Stimulated activated CD4-positive, alpha-beta T cell treated with anti-CD3 and anti-CD28 coated beads, Interleukin-4, amount 100 ng/mL, for 24 hours (primary cell): ENCODE results near the gene TMEM109.

ENCODE experiments used
- DNase-seq: peaks from one replicate; pipeline ENCODE4 v3.0.0-alpha.2; 2020

The TMEM109 gene

GRCh38 chr11:60912223-60912850 lies 1.6 kb upstream of the TMEM109 start:
- DNase-seq: peak; percentile 7

- DNase-seq: no peak
Observed at GRCh38 chr11:60912851-60913528, 968 bp upstream of the TMEM109 start.

GRCh38 chr11:60914633-60915247 lies 782 bp downstream of the TMEM109 start:
- DNase-seq: peak; percentile 17

GRCh38 chr11:60915248-60915914 lies 1.4 kb downstream of the TMEM109 start:
- peak; percentile 77 for DNase-seq

DNA sequence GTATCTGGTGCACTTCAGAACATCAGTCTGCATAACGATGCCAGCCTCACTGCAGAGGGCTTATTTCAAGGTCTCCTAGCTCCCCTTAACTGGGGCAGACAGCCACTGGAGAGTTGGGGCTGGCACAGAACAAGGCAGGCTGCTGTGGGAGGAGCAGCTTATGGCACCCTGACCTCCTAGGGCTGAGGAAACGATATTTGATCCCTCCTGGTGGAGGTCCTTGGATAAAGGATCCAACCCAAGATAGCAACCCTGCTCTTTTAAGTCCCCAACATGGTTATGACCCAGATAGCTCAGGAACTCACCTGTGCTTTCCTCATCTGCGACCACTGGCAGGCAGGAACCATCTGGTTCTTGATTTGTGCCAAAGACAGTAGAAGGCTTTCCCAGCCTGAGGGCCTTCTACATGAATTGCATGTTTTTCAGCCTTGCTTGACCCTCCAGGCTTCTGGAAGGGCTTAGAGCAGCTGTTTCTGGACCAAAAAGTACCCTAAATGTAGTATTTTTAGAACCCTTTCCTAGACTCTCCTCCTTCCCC lies 2.8 kb downstream of the TMEM109 start:
- no peak for DNase-seq

GRCh38 chr11:60917267-60917666 lies 3.3 kb downstream of the TMEM109 start:
- DNase-seq: no peak

DNA sequence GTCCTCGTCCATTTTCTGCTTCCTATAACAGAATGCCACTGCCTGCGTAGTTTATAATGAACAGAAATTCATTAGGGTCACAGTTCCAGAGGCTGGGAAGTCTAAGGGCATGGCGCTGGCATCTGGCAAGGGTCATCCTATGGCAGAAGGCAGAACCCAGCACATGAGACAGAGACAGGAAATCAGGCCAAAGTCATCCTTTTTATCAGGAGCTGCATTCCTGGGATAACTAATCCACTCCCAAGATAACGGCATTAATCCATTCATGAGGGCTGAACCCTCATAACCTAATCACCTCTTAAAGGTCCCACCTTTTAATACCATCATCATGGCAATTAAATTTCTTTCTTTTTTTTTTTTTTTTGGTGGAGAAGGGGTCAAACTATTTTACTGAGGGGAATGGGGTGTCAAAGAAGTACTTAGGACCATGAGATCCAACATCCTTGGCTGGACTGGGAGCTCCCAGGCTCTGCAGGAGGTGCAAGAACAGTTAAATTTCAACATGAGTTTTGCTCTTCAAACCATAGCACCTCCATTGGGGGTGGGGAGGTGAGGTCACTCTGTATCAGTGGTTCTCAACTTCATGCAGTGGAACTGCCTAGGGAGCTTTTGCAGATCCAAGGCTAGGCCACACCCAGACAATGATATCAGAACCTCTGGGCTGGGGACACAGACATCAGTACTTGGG lies 4.4 kb downstream of the TMEM109 start:
- no peak for DNase-seq

DNA sequence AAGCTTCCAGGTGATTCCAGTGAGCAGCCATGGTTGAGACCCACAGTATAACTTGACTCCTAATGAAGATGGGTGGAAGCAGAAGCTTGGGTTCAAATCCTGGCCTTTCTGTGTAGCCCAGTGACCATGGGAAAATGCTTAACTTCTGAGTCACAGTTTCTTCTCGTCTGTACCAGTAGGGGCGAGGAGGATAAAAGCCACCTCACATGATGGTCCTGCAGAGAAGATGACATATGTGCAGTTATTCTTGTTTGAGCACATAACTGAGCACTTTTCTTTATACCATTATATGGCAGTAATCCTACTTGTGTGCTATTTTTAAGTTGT lies 4.9 kb downstream of the TMEM109 start:
- DNase-seq: no peak

GRCh38 chr11:60919320-60919719 lies 5.4 kb downstream of the TMEM109 start:
- DNase-seq: no peak

DNA sequence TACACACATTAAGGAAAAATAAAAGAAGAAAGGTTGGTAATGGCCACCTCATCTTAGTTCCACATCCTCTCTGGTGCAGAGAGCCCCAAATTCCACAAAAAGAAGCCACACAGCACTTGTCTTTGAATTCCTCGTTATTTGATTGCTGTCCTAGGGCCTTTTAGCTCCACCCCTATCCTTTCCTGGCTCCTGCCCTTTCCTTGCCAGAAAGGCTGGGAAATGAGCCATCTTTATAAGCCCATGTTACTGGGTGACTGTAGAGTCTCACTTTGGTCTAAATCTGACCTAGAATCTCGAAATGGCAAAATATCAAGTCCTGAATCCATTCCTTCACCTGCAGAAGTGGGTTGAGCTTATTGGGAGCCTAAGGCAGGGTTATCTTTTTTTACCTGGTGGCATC lies 6.0 kb downstream of the TMEM109 start:
- DNase-seq: no peak

GRCh38 chr11:60921259-60921658 lies 7.3 kb downstream of the TMEM109 start:
- no peak for DNase-seq

DNA sequence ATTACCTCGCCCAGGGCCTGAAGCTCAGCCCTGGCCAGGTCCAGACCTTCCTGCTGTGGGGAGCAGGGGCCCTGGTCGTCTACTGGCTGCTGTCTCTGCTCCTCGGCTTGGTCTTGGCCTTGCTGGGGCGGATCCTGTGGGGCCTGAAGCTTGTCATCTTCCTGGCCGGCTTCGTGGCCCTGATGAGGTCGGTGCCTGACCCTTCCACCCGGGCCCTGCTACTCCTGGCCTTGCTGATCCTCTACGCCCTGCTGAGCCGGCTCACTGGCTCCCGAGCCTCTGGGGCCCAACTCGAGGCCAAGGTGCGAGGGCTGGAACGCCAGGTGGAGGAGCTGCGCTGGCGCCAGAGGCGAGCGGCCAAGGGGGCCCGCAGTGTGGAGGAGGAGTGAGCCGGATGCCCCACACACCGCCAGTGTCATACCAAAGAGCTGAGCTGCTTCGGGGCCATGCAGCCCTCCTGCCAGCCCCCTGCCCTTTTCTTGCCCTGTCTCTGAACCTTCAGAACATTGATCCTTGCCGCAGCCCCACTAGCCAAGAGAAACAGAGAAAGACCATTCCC lies 7.9 kb downstream of the TMEM109 start:
- no peak for DNase-seq

DNA sequence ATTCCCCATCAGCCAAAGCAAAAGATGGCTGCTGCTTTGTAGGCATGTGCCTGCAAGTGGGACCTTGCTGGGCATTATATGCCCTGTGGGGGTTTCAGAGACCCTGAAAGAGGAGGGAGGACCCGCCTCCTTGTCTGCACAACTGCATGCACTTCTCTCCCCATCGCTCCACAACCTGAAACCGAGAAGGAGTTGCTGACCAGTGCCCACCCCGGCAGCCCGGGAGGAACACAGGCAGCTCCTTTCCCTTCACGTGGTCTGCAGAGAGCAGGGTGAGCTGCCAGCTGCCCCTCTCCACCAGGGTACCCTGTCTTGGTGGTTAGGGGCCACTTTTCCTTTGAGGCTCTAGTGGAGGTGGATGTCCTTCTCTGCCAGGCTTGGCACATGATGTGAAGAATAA lies 8.9 kb downstream of the TMEM109 start:
- no peak for DNase-seq

DNA sequence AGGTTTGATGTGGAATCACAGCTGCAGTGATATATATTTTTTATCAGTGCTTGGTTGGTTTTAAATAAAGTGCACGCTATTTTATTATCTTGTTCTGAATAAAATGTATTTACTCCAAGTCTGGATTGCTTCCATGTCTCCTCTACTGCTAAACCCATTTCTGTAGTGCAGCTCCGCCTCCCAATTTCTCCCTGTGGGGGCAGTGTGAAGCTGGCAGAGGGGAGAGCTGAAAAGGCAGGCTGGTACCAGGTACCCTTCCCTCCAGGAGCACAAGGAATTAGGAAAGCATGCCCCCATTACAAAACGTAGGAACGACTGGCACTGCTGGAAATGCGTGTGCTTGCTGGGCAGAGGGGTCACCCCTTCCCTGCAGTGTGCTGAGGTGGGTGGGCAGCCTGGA lies 9.4 kb downstream of the TMEM109 start:
- no peak for DNase-seq

GRCh38 chr11:60923800-60924109 lies 9.8 kb downstream of the TMEM109 start:
- no peak for DNase-seq

DNA sequence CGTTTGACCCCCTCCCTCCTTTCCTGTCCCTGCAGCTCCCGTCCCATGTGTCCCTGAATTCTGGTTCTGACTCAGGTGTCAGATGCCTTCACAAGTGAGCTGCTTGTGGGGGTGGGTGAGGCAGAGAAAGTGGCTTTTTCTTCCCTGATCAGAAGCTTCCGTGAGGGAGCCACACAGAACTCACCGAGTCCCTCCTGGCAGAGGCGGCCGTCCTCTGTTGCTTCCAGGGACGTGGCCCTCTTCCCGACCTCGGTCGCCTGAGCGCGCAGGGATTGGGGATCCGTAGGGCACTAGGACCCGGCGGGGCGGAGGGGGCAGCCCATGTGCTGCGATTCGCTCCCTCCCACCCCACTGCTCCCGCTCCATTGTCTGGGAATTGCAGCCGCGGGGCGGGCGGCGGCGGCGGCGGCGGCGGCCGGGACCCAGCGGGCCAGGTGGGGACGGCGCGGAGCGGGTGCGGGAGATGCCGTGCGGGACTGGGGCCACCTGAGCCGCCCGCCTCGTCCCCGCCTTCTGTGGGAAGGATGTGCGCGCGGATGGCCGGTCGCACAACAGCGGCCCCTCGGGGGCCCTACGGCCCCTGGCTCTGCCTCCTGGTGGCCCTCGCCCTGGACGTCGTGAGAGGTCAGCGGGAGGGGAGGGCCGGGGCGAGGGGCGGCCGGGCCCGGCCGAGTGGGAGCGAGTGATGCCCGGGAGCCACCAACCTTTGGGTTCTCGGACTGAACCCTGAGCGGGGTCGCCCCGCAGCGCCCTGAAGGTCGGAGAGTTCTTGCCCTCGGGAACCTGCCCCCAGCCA lies 10.3 kb downstream of the TMEM109 start, which contains the start of gene TMEM132A:
Gene TMEM132A (plus strand): TSS at position 351 of the 796 bp plus-strand sequence. CDS start 174 bp downstream, at position 525.
- DNase-seq: peak; percentile 6

GRCh38 chr11:60924906-60925853 lies 11.2 kb downstream of the TMEM109 start:
- DNase-seq: no peak

DNA sequence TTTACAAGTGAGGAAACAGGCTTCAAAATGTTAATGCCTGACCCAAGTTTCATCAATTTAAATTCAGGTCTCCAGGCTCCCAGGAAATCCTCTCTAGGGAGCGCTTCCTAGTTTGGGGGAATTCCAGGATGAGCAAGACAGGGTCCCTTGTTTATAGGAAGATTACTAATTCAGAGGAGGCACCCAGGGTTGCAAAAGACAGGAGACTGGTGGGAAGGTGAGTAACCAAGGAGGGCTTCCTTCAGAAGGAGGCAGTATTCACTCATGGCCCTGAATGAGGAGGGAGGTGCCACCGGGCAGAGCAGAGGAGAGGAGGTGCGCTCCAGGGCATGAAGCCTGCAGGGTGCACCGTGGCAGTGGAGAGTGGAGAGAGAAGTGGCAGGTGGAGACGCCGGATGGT lies 11.9 kb downstream of the TMEM109 start:
- no peak for DNase-seq

DNA sequence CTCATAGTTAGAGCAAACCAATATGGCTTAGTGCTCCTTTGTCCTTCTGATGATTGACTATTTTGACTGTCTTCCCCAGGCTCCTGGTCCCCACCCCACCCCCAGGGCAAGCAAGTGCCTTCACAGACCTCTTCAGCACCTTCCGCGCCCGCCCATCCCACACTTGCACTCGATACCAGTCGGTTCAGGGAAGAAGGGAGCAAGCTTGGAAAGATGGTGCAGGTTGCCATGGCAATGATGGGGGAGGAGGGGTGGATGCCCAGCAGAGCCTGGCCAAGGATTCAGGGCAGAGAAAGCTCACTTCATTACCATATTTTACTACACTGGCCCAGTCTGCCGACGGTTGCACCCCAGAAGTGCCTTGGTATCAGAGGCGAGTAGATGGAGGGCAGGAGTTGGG lies 12.5 kb downstream of the TMEM109 start:
- DNase-seq: no peak

DNA sequence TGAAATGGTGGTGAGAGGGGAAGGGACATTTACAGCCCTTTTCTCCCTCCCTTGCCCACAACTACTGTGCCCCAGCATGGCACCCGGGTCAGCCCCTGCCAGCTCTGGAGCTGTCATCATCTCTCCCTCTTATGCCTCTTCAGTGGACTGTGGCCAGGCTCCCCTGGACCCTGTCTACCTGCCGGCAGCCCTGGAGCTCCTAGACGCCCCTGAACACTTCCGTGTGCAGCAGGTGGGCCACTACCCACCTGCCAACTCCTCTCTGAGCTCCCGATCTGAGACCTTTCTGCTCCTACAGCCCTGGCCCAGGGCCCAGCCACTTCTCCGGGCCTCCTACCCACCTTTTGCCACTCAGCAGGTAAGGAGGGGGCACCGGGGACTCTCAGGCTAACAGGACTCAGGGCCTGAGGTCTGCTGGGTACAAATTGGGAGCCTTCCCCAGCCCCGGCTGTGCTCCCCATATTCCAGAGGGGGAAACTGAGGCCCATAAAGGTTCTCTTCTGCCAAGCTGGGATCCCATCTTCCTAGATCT lies 13.2 kb downstream of the TMEM109 start:
- DNase-seq: no peak

DNA sequence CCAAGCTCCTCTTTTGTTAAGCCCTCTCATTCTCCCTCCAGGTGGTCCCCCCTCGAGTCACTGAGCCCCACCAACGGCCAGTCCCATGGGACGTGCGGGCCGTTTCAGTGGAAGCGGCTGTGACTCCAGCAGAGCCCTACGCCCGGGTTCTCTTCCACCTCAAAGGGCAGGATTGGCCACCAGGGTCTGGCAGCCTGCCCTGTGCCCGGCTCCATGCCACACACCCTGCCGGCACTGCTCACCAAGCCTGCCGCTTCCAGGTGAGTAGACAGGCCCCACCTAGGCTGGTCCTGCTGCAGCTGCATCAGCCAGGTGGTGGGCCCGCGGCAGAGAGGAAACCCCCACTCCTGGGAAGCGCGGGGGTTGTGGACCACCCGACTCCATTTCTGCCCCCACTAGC lies 13.6 kb downstream of the TMEM109 start:
- no peak for DNase-seq
